ENCODE results near the gene DET1. TPM values are rescaled to one million over a fixed set of nuclear protein-coding genes. Genes with fewer than 3 reads are reported as not detected.

Gene DET1
- total and polyA plus RNA-seq, 2 of the 13 experiments (the other 11 are each of a cell fraction or from before 2014, with no cell fraction given) = 2.2 to 4.2 TPM

DNA sequence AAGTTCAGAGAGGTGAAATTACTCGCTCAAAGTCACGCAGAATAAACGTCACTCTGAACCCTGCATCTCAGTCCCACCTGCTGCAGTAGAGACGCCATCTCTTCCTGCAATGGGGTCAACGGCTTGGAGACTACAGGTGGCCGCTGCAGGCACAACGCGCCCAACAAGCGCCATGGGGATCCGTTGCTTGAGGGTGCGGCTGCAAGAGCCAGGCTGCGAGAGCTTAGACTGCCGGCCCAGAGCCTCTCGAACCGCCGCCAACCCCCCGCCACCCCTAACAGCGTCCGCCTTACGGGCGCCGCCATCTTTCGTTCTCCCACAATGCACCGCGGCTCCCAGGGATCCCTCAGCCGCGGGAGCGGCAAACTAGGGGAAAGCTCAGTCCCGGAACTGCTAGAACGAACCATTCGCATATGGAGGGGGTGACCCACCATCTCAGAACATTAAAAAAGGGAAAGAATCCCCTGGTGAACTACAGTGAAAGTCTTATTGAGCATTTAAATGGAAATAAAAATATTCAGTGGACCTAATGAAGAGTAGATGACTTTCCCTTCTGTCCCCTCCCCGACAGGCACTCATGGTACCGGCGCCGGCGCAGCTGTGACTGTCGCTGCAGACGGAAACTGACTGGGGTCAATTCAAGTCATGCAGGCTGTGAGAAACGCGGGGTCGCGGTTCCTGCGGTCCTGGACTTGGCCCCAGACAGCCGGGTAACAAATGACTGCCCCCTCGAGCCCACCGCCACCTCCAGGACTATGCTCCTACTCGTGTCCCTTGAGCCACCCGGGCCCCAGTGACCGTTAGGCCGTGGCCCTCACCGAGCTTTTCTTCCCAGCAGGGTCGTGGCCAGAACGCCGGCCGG lies 79.2 kb downstream of the DET1 start, which contains the start of the genes MRPL46 and MRPS11 (continued):
- TF ChIP-seq, protein P1, sequence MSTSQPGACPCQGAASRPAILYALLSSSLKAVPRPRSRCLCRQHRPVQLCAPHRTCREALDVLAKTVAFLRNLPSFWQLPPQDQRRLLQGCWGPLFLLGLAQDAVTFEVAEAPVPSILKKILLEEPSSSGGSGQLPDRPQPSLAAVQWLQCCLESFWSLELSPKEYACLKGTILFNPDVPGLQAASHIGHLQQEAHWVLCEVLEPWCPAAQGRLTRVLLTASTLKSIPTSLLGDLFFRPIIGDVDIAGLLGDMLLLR (CRISPR knock-in tag; IDR thresholded peaks at IDR 0.05) = peak; percentile 87
- TF ChIP-seq, protein P2, sequence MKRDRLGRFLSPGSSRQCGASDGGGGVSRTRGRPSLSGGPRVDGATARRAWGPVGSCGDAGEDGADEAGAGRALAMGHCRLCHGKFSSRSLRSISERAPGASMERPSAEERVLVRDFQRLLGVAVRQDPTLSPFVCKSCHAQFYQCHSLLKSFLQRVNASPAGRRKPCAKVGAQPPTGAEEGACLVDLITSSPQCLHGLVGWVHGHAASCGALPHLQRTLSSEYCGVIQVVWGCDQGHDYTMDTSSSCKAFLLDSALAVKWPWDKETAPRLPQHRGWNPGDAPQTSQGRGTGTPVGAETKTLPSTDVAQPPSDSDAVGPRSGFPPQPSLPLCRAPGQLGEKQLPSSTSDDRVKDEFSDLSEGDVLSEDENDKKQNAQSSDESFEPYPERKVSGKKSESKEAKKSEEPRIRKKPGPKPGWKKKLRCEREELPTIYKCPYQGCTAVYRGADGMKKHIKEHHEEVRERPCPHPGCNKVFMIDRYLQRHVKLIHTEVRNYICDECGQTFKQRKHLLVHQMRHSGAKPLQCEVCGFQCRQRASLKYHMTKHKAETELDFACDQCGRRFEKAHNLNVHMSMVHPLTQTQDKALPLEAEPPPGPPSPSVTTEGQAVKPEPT (CRISPR knock-in tag; IDR thresholded peaks at IDR 0.05; ENCODE audit: low read depth) = peak; percentile 44; the same call in 1 of the 2 replicates
- TF ChIP-seq BCL6 (CRISPR knock-in tag; IDR thresholded peaks at IDR 0.05) = no peak
- TF ChIP-seq SP1 (IDR thresholded peaks at IDR 0.05) = no peak
- TF ChIP-seq SP1 (CRISPR knock-in tag; IDR thresholded peaks at IDR 0.05) = no peak
- TF ChIP-seq, protein P3, sequence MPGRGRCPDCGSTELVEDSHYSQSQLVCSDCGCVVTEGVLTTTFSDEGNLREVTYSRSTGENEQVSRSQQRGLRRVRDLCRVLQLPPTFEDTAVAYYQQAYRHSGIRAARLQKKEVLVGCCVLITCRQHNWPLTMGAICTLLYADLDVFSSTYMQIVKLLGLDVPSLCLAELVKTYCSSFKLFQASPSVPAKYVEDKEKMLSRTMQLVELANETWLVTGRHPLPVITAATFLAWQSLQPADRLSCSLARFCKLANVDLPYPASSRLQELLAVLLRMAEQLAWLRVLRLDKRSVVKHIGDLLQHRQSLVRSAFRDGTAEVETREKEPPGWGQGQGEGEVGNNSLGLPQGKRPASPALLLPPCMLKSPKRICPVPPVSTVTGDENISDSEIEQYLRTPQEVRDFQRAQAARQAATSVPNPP (CRISPR knock-in tag; IDR thresholded peaks at IDR 0.05) = 0 out of 2 replicates have a peak, but pooled peaks have one; percentile 37
- peak; percentile 84 for TF ChIP-seq SAP130 (CRISPR knock-in tag; IDR thresholded peaks at IDR 0.05; ENCODE audit: low read depth)
- peak; percentile 69; the same call in 1 of the 2 replicates for TF ChIP-seq KMT2B (CRISPR knock-in tag; IDR thresholded peaks at IDR 0.05)
